HepG2 (cell line): ENCODE measurements around the gene TMC8. TPM values are rescaled to one million over a fixed set of nuclear protein-coding genes. Genes with fewer than 3 reads are reported as not detected.

ENCODE experiments used
- CREB3 ChIP-seq: sonication (generic); formaldehyde crosslinking; IDR thresholded peaks from 2 replicates; pipeline ENCODE4 v1.5.0; 2020; ENCODE audit warnings: missing genetic modification reagents
- EED ChIP-seq: sonication (generic); formaldehyde crosslinking; IDR thresholded peaks from 2 replicates; pipeline ENCODE4 v1.5.0; 2020; ENCODE audit warnings: mild to moderate bottlenecking, missing genetic modification reagents
- HDAC1 ChIP-seq: sonication (generic); formaldehyde crosslinking; IDR thresholded peaks from 2 replicates; pipeline ENCODE4 v1.5.1; 2020; ENCODE audit warnings: mild to moderate bottlenecking, missing genetic modification reagents
- HIVEP1 ChIP-seq: sonication (generic); formaldehyde crosslinking; IDR thresholded peaks from 2 replicates; pipeline ENCODE4 v1.4.0; 2020; ENCODE audit warnings: mild to moderate bottlenecking, missing genetic modification reagents
- HMG20B ChIP-seq: conservative IDR thresholded peaks from 2 replicates; pipeline ENCODE4 v1.6.1; 2016; ENCODE audit warnings: missing genetic modification reagents, missing compliant biosample characterization
- KLF15 ChIP-seq: sonication (generic); formaldehyde crosslinking; IDR thresholded peaks from 2 replicates; pipeline ENCODE4 v1.8.1; 2023; ENCODE audit warnings: borderline replicate concordance, mild to moderate bottlenecking, inconsistent platforms, missing genetic modification reagents, mixed read lengths
- MAFG ChIP-seq: sonication (generic); formaldehyde crosslinking; IDR thresholded peaks from 2 replicates; pipeline ENCODE4 v1.5.1; 2020; ENCODE audit warnings: mild to moderate bottlenecking, missing genetic modification reagents
- MAFK ChIP-seq, 2 experiments: IDR thresholded peaks in 1 of 2; conservative IDR thresholded peaks in 1 of 2; 2 replicates each; pipeline ENCODE4 v1.6.1; 2011; ENCODE audit warnings: improper control_type of control experiment in 2 of 2, low read length in 2 of 2
- MEIS2 ChIP-seq: sonication (generic); formaldehyde crosslinking; IDR thresholded peaks from 2 replicates; pipeline ENCODE4 v1.9.0; 2021; ENCODE audit warnings: mild to moderate bottlenecking, missing genetic modification reagents
- PHF21A ChIP-seq: sonication (generic); formaldehyde crosslinking; IDR thresholded peaks from 2 replicates; pipeline ENCODE4 v1.5.0; 2020; ENCODE audit warnings: mild to moderate bottlenecking, missing genetic modification reagents
- RBFOX2 ChIP-seq: fragments of 200-400 bp; formaldehyde crosslinking; IDR thresholded peaks from 2 replicates; pipeline ENCODE4 v1.6.1; 2017; ENCODE audit warnings: low read depth, mild to moderate bottlenecking, low read length
- RXRB ChIP-seq: IDR thresholded peaks from 2 replicates; pipeline ENCODE4 v1.6.1; 2016; ENCODE audit warnings: borderline replicate concordance, missing genetic modification reagents, missing compliant biosample characterization
- TAF15 ChIP-seq: fragments of 200-400 bp; formaldehyde crosslinking; IDR thresholded peaks from one replicate; pipeline ENCODE4 v1.6.1; 2018; ENCODE audit warnings: mild to moderate bottlenecking, low read depth, low read length; ENCODE audit not compliant: poor library complexity, severe bottlenecking
- TBP ChIP-seq: sonication (generic); formaldehyde crosslinking; IDR thresholded peaks from 2 replicates; pipeline ENCODE4 v1.5.0; 2020; ENCODE audit warnings: missing genetic modification reagents
- U2AF2 ChIP-seq: fragments of 200-400 bp; formaldehyde crosslinking; IDR thresholded peaks from 2 replicates; pipeline ENCODE4 v1.6.1; 2017; ENCODE audit warnings: low read depth, mild to moderate bottlenecking, low read length
- ZIK1 ChIP-seq: sonication (generic); formaldehyde crosslinking; IDR thresholded peaks from 2 replicates; pipeline ENCODE4 v1.5.0; 2020; ENCODE audit warnings: mild to moderate bottlenecking, low read depth, missing genetic modification reagents, borderline replicate concordance
- ZNF136 ChIP-seq: sonication (generic); formaldehyde crosslinking; IDR thresholded peaks from 2 replicates; pipeline ENCODE4 v1.8.1; 2022; ENCODE audit warnings: low read depth, mild to moderate bottlenecking, moderate library complexity, missing genetic modification reagents
- ZNF143 ChIP-seq: sonication (generic); formaldehyde crosslinking; IDR thresholded peaks from 2 replicates; pipeline ENCODE4 v1.4.0; 2020; ENCODE audit warnings: missing genetic modification reagents
- ZNF225 ChIP-seq: sonication (generic); formaldehyde crosslinking; IDR thresholded peaks from 2 replicates; pipeline ENCODE4 v1.4.0; 2020; ENCODE audit warnings: mild to moderate bottlenecking, missing genetic modification reagents
- ZNF446 ChIP-seq: sonication (generic); formaldehyde crosslinking; IDR thresholded peaks from 2 replicates; pipeline ENCODE4 v1.5.0; 2020; ENCODE audit warnings: mild to moderate bottlenecking, missing genetic modification reagents
- ZNF530 ChIP-seq: sonication (generic); formaldehyde crosslinking; IDR thresholded peaks from 2 replicates; pipeline ENCODE4 v1.5.0; 2020; ENCODE audit warnings: low read depth, mild to moderate bottlenecking, missing genetic modification reagents
- ZNF589 ChIP-seq: sonication (generic); formaldehyde crosslinking; conservative IDR thresholded peaks from 2 replicates; pipeline ENCODE4 v1.8.0; 2022; ENCODE audit warnings: mild to moderate bottlenecking, moderate library complexity, missing genetic modification reagents
- ZNF710 ChIP-seq: sonication (generic); formaldehyde crosslinking; IDR thresholded peaks from 2 replicates; pipeline ENCODE4 v1.5.0; 2020; ENCODE audit warnings: mild to moderate bottlenecking, missing genetic modification reagents, borderline replicate concordance
- ZNF761 ChIP-seq: sonication (generic); formaldehyde crosslinking; conservative IDR thresholded peaks from 2 replicates; pipeline ENCODE4 v1.4.0; 2020; ENCODE audit warnings: mild to moderate bottlenecking, missing genetic modification reagents
- ZNF850 ChIP-seq: sonication (generic); formaldehyde crosslinking; conservative IDR thresholded peaks from 2 replicates; pipeline ENCODE4 v1.9.0; 2021; ENCODE audit warnings: mild to moderate bottlenecking, missing genetic modification reagents
- polyA plus RNA-seq, 8 experiments: library from polyadenylated mRNA; depleted of rRNA in 3 of 8; stranded (reverse) in 7 of 8; unstranded in 1 of 8; fragments of >200 nt; fragmentation: Illumina TruSeq in 4 of 8; extraction: Trizol in 4 of 8; gene quantifications; 2 replicates each; pipeline versions ENCODE4 v1.2.1 to v1.2.3, GENCODE V29; 2011 to 2016; ENCODE audit warnings: low read depth in 4 of 8, missing spikeins in 1 of 8, mixed read lengths in 1 of 8; ENCODE audit not compliant: insufficient read depth in 1 of 8
- total RNA-seq, 5 experiments: library from RNA; depleted of rRNA; stranded (reverse); fragments of >200 nt; fragmentation: Illumina TruSeq; extraction: Trizol; gene quantifications; 2 replicates each; pipeline ENCODE4 v1.2.3, GENCODE V29; 2016; ENCODE audit warnings: low read depth in 1 of 5
- TF ChIP-seq, protein P1 (sequence below): sonication (generic); formaldehyde crosslinking; IDR thresholded peaks from 2 replicates; pipeline ENCODE4 v1.5.1; 2020; ENCODE audit warnings: mild to moderate bottlenecking, missing genetic modification reagents, borderline replicate concordance

TMC8 gene
- total and polyA plus RNA-seq, 2 of the 13 experiments (the other 11 are each of a cell fraction or from before 2014, with no cell fraction given): 0.53 to 7.8 TPM

- TF ChIP-seq ZNF710 (CRISPR knock-in tag) (peak; percentile 74), KLF15 (CRISPR knock-in tag) (peak; percentile 74; the same call in 1 of the 2 replicates), MAFG (CRISPR knock-in tag) (no peak), ZNF143 (CRISPR knock-in tag) (peak; percentile 15; the same call in 1 of the 2 replicates), RBFOX2 (peak; percentile 81), ZNF530 (CRISPR knock-in tag) (no peak), RXRB (CRISPR knock-in tag) (peak; percentile 72), ZNF446 (no peak), TAF15 (peak; percentile 39), HIVEP1 (CRISPR knock-in tag) (peak; percentile 72), ZIK1 (CRISPR knock-in tag) (no peak; the same call in 1 of the 2 replicates), MEIS2 (peak; percentile 57; the same call in 1 of the 2 replicates), PHF21A (CRISPR knock-in tag) (peak; percentile 87), ZNF136 (CRISPR knock-in tag) (peak; percentile 99), HMG20B (CRISPR knock-in tag) (no peak; the same call in 1 of the 2 replicates), ZNF589 (CRISPR knock-in tag) (peak; percentile 99), CREB3 (CRISPR knock-in tag) (no peak; the same call in 1 of the 2 replicates), U2AF2 (no peak), ZNF850 (CRISPR knock-in tag) (no peak; the same call in 1 of the 2 replicates), TBP (CRISPR knock-in tag) (no peak; the same call in 1 of the 2 replicates), ZNF225 (no peak), ZNF761 (CRISPR knock-in tag) (no peak), EED (CRISPR knock-in tag) (no peak), MAFK (conservative IDR thresholded peaks at IDR 0.05 in 1 of 2, IDR thresholded peaks at IDR 0.05 in 1 of 2; ENCODE audit: low read length in 2 of 2) (no peak; a peak in 1 of 4 replicates), HDAC1 (peak; percentile 92)
- TF ChIP-seq, protein P1, sequence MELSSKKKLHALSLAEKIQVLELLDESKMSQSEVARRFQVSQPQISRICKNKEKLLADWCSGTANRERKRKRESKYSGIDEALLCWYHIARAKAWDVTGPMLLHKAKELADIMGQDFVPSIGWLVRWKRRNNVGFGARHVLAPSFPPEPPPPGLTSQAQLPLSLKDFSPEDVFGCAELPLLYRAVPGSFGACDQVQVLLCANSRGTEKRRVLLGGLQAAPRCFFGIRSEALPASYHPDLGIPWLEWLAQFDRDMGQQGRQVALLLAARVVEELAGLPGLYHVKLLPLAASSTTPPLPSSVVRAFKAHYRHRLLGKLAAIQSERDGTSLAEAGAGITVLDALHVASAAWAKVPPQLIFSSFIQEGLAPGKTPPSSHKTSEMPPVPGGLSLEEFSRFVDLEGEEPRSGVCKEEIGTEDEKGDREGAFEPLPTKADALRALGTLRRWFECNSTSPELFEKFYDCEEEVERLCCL (CRISPR knock-in tag): no peak
Observed at GRCh38 chr17:78186692-78187595, 56.4 kb downstream of the TMC8 start, which contains the start of the genes AFMID and TK1 (continued).
